ENCODE measurements around the gene PPP4R2.
A peak's percentile ranks its signal among the peaks of the same experiment; 100 is the strongest.
"Not testable (repeated sequence)": the region's sequence is repeated elsewhere in the genome, so short reads cannot be mapped to it uniquely, and the experiment has no call there.

PPP4R2 gene

GRCh38 chr3:73026111-73026759, 29.6 kb downstream of the PPP4R2 start:
- DNase-seq (ENCODE audit: low read depth) = no peak

DNA sequence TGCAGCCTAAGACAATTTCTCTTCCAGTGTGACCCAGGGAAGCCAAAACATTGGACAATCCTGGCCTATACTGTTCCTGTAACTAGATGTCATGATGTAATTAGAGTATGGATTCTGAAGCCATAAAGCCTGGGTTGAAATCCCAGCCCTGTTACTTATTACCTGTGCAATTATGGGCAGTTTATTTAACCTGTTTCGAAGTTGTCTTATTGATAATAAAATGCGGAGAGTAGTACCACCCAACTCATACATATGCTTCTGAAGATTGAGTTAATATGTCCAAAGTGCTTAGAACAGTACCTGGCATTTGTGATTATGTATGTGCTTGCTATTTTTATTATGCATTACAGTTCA, 30.1 kb downstream of the PPP4R2 start:
- no peak for DNase-seq (ENCODE audit: low read depth)

GRCh38 chr3:73028803-73029202, 32.2 kb downstream of the PPP4R2 start:
- DNase-seq (ENCODE audit: low read depth) = no peak

GRCh38 chr3:73029321-73029796, 32.7 kb downstream of the PPP4R2 start:
- peak; percentile 72 for DNase-seq (ENCODE audit: low read depth)

DNA sequence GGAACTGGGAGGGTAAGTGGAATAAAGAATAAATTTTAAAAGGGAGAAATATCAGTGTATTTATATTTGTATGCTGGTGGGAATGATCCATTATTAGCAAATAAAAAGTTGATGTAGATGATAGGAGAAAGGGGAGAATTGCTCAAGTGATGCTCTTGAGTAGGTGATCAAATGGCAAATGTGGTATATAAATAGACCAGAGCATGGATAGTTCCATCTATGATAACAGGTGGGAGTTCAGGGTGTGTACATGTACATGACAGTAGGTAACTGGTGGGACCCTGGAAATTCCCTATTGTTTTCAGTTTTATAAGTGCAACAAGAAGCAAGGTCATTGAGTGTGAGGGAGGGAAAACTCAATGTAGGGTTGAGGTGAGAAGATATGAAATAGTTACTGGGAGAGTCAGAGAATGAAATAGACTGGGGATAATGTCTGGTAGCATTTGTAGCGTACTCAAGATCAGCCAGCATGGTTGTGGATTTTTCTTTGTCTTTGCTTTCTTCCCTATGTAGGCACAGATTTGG, 33.5 kb downstream of the PPP4R2 start:
- DNase-seq (ENCODE audit: low read depth) = no peak

DNA sequence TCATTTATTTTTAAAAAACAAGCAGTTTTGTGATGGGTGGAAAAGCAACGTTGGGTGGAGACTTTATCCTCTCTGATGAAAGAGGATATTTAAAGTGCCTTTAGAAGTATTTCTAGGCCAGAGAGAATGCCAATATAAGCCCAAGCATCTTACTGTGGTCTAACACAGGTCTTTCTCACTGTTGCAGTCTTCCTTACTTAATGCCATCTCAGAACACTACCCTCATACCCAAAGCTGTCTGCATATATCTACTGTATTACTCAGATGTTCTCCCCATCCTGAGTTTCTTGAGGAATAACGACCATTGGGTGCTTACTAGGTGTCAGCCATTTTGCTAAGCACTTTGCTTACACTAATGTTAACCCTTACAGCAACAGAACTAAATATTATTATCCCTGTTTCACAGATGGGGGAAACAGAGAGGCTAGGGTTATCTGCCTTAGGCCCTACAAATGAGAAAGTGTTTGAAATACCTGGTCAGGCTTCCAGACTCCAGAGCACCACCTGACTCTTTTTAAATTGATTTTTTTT, 35.0 kb downstream of the PPP4R2 start:
- DNase-seq (ENCODE audit: low read depth) = no peak

GRCh38 chr3:73036694-73037591, 40.3 kb downstream of the PPP4R2 start:
- DNase-seq (ENCODE audit: low read depth) = no peak

DNA sequence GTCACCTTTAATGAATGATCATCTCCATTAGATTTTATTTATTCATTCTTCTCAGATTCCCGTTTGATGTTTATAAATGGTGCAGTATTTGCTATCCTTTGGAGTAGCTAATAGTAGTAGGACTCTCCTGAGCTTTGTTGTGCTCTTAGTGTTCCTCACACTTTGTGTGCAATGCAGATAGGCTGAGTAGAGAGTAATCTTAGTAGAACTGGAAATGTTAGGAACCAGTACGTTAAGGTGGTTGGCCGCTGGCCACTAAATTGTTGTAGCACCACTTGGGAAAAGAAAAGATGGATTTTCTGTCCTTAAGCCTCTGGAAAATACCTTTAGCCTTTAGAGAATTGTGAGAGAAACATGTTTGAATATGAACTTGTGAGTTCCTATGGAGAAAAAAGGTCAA, 44.9 kb downstream of the PPP4R2 start:
- DNase-seq (ENCODE audit: low read depth) = no peak

GRCh38 chr3:73043414-73043813, 46.8 kb downstream of the PPP4R2 start:
- DNase-seq (ENCODE audit: low read depth) = no peak

GRCh38 chr3:73045391-73045790, 48.8 kb downstream of the PPP4R2 start:
- no peak for DNase-seq (ENCODE audit: low read depth)

DNA sequence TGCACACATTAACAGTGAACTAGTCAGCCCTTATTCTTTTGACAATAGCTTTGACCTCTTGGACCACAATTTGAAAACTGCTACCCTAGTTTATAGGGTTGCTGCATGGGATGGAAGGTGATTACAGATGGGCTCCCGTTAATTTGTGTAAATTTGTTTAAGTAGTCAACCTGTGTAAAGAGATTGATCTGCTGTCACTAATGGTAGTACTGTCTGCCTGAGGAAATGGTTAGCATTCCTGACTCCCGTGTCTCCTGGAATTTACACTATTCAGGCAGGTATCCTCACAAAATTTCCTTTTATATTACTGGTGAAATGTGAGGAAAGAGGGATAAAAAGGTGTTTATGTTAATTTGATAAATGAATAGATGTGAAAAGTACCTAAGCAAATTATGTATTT, 49.6 kb downstream of the PPP4R2 start:
- no peak for DNase-seq (ENCODE audit: low read depth)

DNA sequence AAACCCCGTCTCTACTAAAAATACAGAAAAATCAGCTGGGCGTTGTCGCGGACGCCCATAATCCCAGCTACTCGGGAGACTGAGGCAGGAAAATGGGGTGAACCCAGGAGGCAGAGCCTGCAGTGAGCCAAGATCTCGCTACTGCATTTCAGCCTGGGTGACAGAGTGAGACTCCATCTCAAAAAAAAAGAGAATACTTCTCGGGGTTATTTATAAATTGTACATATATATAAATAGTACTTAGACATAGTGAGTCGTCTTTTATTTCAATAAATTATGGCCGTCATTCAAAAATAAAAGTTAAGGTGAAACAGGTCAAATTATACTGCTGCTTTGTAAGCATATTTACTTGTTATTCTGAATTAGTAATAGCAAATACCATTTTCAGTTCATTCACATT, 52.7 kb downstream of the PPP4R2 start:
- DNase-seq (ENCODE audit: low read depth) = no peak

- no peak for DNase-seq (ENCODE audit: low read depth)
Observed at GRCh38 chr3:73052857-73053256, 56.2 kb downstream of the PPP4R2 start.

DNA sequence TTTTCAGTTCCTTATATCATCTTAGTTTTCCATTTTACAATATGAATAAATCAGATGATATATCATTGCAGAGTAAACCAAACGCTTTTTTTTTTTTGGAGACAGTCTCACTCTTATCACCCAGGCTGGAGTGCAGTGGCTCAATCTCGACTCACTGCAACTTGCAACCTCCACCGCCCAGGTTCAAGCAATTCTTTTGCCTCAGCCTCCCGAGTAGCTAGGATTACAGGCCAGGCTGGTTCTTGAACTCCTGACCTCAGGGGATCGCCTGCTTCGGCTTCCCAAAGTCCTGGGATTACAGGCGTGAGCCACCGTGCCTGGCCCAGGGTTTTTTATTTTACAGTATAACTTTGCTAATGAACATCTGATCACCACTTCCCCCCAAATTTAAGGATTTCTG, 59.0 kb downstream of the PPP4R2 start:
- DNase-seq (ENCODE audit: low read depth) = no peak

DNA sequence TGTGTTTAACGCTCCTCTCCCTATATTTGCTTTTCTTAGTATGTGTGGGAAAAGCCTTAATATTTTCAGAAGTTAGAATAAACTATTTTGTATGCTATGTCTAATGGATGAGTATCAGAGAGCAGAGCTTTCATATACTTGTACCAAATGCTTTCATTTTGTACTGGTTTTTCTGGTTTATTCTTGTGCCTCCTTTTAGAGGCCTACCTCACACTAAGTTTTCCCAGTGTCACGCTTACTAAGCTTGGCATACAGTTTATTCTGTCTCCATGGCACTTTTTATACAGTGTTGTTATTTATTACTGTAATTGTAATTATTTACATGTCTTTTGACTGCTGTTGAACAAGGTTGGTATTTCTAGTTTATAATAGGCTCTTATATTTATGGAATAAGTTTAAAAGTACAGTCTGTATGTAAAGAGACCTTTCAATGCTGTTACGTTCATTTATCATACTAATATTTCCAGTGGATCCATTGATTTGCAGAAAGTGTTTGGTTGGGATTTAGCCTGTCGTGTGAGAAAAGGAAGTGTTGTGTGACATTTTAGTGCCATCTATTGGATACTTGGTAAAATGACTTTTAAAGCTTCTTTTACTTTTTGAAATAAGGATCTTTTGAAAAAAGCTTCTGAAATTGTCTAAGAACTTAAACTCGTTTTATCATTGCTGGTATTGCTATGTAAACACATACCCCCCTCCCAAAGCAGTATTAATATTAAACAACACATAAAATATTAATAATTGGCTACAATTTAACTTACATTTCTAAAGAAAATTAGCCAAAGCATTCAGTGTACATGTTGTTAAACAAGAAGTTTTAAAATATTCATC, 59.6 kb downstream of the PPP4R2 start:
- no peak for DNase-seq (ENCODE audit: low read depth)

DNA sequence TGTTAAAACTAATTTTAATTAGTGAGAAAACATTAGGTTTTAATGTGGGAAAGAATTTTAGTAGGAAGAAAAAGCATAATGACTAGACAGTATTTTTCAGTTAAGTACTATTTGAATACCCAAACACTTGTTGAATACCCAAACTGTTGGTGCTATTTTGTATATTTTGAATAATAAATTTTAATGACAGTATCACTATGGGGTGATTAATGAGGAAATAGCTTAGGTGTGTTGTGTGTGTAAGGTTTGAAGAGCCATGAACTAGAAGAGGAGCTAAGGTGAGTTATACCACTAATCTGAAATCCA, 60.2 kb downstream of the PPP4R2 start:
- no peak for DNase-seq (ENCODE audit: low read depth)

GRCh38 chr3:73060302-73060723, 63.7 kb downstream of the PPP4R2 start:
- no peak for DNase-seq (ENCODE audit: low read depth)

DNA sequence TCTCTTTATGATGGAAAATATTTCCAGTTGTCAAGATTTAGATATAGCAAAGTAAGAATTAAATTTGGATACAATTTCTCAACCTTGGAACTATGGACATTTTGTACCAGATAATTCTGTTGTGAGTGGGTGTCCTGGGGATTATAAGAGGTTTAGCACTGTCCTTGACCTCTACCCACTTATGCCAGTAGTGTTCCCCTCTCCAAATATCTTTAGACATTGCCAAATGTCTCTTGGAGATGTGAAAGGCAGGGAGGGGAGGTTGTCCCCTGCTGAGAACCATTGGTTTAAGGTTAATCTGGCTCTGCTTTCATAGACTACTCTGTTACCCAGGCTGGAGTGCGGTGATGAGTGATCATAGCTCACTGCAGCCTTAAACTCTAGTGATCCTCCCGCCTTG, 64.8 kb downstream of the PPP4R2 start, which contains the start of gene EBLN2:
EBLN2 (plus strand) TSS at position 244 of the 400 bp plus-strand sequence. CDS start 423 bp downstream, outside the sequence.
- DNase-seq (ENCODE audit: low read depth) = no peak

DNA sequence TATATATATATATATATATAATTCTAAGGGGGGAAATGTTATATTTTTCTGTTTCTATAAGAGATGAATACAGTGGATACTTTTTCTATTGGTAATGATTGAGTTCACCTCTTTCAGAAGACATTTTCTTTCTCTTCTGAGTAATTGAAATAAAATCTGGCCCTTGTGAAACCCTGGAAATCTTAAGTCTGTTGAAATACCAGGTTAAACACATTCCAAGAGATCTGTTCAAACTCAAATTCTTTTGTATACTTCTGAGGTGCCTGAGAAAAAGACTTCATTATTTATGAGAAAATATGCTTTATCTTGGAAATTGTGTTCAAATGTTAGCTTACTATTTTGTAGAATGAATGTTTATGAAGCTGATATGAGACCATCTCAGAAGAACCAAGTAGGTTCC, 69.6 kb downstream of the PPP4R2 start:
- DNase-seq (ENCODE audit: low read depth) = not testable (repeated sequence)

DNA sequence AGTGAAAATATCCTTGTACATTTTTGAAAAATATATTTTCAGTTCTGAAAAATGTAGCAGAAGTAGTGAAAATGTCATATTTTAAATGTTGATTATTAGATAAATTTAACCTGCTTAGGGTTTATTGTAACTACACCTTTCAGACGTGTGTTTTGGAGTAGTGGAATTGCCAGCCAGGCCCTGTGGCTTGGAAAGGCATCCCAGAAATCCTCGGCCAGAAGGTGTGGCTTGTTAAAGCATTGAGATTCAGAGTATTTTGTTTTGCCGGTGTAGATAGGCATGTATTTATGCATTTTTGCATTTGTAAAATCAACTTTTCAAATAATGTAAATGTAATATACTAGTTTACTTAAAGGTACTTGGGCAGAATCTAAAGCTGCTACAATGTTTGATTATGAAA, 71.8 kb downstream of the PPP4R2 start:
- no peak for DNase-seq (ENCODE audit: low read depth)

- no peak for DNase-seq (ENCODE audit: low read depth)
Observed at GRCh38 chr3:73069187-73069586, 72.6 kb downstream of the PPP4R2 start.
